NOMO-1 treated with DMSO at 0.1 percent for 48 hours (cell line): Measurements from ENCODE around the gene KPNA5.
"Not testable (repeated sequence)": the region's sequence is repeated elsewhere in the genome, so short reads cannot be mapped to it uniquely, and the experiment has no call there.

Experiments
- DNase-seq: peaks from one replicate; lab custom pipeline; 2025; ENCODE audit not compliant: unreplicated experiment; lab: John Stamatoyannopoulos, UW

Gene KPNA5

DNA sequence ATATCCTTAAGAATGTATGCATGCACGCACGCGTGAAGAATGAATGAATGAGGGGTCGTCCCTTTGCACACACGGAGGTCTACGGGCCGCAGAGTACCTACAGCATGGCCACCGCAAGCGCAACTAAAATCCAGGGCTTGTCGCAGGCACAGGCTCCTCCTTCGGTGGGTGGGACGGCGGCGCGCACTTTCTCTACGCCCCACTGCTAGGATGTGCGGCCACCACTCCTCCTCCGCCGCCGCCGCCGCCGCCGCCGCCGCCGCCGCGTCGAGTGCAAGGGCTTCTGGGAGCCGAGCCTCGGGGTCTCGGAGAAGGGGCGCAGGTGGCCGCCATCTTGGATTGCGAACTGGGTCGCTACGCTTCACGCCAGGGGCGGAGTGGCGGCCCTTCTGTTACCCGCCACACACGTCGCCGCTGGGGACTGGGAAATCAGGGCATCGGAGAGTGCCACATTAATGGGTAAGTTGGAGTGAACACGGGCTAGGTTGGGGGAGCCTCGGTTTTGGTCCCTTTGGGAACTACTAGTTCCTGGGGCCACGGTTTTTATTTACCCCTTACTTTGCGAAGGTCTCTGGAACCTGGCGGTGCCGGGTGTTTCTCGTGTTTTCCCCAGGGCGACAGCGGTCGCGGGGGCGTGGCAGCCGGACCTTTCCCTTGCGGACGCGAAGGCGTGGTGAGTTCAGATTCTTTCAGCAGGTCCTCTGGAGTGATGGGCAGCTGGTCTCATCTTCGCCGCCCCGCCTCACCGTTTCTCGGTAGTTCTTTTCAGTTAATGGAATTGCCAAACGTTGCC lies at the start of gene KPNA5:
TSS of gene KPNA5 (plus strand) at position 332 of the 793 bp plus-strand sequence. CDS start at position 456, 124 bp downstream.
- peak; percentile 88 for DNase-seq

DNA sequence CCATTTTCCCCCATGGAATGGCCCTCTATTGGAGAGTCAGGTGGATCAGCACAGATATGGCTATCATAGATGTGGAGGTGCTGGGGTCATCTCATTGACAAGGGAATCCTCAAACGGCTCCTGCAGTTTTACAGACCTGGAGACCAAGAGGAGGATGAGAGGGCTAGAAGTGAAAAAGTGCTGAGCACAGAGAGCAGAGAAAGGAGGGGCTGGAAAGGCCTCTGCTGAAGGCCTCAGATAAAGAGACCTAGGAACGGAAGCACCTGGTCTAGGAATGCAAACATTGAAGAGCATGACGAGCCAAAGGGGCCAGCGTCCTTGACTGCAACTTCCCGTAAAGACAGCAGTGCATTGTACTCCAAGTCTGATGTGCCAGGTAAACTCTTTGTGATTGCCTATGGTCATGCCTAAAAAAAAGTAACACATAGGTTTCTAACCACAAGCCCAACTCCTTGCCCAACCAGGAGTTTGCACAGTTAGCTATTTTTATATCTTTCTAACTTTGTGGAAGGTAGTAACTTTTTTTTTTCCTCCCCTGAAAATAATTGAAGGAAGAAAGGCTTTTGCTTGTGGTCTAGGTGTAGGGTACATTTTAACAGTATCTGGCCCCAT lies 49.5 kb upstream of the KPNA5 start:
- DNase-seq: no peak

DNA sequence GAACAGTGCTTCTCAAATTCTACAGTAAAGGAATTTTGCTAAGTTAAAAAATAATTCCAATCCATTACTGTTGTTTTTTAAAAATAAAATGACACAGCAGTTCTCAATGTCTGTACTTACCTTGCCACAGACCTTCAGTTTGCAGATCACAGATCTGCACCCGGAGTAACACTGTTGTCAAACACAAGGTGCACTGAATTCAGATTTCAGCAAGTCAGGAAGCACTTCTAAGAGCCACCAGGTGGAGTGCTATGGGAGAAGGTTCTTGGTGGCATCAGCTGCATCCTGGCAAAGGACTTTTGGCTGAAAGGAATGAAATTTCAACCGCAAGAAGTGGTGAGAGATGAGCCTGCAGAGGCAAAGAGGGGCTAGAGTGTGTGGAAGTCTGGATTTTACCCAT lies 47.3 kb upstream of the KPNA5 start:
- no peak for DNase-seq

DNA sequence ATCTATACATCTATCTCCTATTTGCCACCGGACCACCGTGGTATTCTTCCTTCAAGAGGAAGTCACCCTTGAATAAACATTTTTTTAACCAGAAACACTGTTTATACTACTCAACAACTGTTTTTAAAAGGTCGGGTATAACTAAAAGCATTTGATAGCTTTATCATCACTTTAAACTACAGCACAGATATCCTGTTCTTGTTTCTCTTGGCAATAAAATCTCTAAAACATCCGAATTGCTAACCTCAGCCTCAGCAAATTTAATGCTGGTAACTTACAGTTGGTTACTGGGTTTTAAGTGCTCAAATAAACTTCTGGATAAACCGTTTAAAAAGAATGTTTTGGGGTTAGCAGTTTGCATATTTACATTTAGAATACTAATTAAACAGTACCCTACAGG lies 32.9 kb upstream of the KPNA5 start:
- no peak for DNase-seq

DNA sequence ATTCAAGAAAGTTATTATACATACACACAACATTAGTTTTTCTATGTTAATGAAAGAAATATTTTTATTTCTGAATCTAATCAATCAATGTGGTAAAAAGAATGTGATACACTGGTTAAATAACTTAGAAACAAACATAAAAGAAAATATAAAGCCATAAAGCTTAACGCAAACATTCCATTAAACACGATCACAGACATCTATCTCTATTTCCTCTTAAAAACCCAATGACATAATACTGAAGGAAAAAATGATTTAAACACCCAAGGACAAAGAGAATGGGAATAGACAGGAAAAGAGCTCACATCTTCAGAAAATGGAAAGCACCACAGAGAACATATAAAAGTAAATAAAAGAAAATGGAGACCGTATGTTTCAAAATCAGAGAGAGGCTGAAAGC lies 31.9 kb upstream of the KPNA5 start:
- DNase-seq: no peak

DNA sequence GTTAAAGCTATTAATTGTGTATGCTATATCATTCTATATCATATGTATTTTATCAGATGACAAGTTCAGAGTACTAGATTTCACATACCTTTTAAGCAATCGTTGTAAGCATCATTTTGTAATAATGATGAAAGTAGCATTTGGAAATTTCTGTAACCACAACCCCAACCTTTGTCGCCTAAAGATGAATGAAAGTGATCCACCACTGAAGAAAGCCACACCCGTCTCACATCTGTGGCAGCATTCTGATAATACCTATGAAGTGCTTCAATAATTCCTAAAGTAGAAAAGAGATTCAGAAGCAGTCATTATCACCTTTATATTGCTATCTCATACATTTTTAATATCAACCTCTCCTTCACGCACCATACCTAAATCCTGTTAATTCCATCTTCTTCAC lies 29.1 kb upstream of the KPNA5 start:
- peak; percentile 34 for DNase-seq

DNA sequence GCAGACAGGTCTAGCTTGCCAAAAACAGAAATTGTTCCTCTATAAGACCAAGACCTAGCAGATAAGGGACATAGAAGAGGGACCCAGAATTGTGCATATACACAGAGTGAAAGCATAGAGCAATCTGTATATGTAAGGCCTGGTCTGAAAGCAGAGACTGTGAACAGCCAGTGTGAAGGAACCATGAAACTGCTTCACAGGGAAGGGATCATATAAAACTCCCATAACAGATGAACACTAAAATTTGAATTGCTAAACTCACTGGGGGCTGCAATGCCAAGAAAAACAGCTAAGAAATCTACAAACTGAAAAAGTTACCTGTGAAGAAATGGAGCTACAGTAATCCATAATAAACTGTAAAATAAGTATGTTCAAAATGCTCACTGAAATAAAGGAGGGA lies 19.4 kb upstream of the KPNA5 start:
- DNase-seq: no peak

DNA sequence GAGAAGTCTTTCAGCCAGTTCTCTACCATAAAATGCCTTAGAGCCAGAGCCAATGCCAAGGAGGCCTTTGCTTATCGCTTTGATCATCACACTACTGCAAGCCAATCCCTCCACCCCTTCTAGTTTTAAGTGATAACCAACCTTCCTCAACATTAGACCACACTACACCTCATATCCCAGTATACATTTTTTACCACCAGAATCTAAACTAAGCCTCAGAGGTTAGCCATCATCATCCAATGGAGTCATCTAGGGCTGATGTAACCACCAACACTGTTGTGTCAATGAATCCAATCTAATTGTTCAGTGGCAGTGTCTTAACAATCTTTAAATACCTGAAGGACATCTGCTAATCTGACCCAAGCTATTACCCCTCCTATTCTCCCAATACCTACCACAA lies 18.8 kb upstream of the KPNA5 start:
- DNase-seq: no peak

DNA sequence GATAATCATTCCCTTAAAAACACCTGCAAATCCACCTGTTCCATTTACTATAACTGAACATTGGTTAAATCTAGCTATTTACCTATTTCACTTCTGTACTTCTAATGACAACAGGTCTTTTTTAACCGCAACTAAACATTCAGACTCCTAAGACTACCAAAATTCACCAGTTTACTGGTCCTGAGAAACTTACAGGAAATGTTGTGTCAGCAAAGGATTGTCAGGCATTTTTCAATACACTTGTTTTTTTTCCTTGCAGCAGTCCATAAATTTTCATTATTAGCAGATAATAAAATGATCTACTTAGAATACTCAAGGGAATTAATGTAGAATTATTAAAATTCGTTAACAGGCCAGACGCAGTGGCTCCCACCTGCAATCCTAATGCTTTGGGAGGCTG lies 17.7 kb upstream of the KPNA5 start:
- DNase-seq: no peak

DNA sequence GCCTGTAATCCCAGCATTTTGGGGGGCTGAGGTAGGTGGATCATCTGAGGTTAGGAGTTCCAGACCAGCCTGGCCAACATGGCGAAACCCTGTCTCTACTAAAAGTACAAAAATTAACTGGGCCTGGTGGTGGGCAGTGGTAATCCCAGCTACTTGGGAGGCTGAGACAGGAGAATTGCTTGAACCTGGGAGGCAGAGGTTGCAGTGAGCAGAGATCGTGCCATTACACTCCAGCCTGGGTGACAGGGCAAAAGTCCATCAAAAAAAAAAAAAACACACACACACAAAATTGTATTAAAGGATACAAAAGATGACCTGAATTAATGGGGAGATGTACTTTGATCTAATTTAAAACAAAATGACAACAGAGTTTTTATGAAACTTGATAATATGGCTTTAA lies 16.8 kb upstream of the KPNA5 start:
- DNase-seq: not testable (repeated sequence)

DNA sequence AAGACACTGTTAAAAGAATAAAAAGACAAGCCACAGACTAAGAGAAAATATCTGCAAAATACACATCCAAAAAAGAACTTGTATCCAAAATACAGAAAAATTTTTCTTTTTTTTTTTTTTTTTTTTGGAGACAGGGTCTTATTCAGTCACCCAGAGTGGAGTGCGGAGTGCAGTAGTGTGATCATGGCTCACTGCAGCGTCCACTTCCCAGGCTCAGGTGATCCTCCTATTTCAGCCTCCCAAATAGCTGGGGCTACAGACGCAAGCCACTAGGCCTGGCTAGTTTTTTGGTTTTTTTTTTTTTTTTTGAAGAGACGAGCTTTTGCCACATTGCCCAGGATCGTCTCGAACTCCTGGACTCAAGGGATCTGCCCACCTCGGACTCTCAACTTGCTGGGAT lies 15.5 kb upstream of the KPNA5 start:
- DNase-seq: no peak

DNA sequence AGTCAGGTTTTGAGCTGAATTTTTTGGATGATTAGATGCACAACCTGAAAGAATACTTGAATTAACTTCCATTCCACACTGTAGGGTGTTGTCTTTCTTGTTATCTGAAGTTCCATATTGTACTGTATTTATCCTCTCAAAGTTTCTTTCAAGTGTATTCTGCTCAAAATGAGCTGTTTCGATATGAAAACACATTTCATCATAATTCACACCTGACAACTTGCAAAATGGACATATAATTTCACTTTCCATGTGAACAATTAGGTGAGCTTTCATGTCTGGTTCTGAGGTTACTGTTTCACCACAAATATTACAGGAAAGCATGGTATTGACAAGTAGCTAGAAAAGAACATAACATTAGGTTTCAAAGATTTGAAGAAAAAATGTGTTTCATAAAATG lies 14.1 kb upstream of the KPNA5 start:
- DNase-seq: no peak

DNA sequence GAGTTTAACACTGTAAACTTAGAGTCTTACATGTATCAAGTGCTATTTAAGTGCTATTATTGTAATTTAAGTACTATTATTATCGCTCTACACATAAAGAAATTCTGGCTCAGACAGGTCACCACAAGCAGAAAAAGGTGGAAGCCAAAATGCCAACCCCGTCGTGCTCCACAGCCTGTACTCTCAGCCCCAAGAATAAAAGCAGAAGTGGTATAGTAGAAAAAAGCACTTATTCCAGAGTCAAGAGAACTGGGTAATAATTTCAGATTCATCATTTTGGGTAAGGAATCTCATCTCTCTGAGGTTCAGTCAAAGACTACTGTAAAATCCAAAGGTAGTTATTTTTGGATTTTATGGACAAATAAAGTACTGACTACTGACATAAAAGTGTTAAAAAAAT lies 13.4 kb upstream of the KPNA5 start:
- DNase-seq: peak; percentile 78

DNA sequence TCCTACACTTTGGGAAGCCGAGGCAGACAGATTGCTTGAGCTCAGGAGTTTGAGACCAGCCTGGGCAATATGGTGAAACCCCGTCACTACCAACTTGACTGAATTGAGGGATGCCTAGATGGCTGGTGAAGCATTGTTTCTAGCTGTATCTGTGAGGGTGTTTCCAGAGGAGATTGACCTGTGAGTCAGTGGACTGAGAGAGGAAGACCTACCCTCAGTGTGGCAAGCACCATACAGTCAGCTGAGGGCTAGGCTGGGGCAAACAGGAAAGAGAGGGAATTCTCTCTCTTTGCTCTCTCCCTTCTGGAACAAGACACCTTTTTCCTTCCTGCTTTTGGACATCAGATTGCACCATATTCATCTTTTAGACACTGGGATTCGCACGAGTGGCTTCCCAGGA lies 8.7 kb upstream of the KPNA5 start:
- DNase-seq: no peak

DNA sequence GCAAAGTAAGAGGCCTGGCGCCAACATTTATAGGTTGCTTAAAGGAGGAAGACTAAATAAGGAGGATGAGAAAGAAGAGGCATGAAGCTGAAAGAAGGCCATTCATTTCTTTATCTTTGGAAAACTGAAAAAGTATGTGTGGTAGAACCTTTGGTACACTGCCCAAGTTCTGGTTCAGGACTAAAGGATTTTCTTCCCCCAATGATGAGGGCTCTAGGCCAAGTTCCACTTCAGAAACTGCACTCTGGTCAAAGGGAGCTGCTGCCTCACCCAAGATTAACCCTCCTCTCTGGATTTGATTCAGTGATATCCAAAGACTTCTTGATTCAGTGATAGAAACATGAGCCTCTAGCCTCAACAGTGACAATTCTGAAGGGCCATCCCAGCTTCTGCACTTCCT lies 5.0 kb upstream of the KPNA5 start:
- DNase-seq: no peak

DNA sequence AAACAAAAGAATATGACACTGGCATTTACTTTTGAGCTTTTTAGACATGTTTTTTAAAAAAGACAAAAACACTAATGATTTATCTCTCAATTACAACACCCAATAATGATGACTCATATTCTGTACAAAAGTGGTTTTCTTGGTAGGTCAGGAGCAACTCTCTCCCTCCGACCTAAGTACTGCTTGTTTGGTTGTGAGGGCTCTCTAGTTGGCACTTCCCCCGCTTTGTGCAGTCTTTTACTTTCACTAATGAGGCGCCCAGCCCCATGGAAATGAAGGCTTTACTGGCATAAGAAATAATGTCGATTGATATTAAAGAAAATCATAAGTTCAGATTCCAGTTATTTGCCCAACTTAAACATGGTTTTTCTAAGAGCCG lies 1.3 kb downstream of the KPNA5 start:
- peak; percentile 71 for DNase-seq

DNA sequence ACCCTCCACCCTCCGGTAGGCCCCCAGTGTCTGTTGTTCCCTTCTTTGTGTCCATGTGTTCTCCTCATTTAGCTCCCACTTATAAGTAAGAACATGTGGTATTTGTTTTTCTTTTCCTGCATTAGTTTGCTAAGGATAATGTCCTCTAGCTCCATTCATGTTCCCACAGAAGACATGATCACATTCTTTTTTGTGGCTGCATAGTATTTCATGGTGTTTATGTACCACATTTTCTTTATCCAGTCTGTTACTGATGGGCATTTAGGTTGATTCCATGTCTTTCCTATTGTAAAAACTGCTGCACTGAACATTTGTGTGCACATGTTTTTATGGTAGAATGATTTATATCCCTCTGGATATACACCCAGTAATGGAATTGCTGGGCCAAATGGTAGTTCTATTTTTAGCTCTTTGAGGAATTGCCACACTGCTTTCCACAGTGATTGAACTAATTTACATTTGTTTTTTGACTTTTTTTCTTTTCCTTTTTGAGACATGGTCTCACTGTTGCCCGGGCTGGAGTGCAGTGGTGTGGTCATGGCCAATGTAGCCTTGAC lies 4.5 kb downstream of the KPNA5 start:
- DNase-seq: no peak

DNA sequence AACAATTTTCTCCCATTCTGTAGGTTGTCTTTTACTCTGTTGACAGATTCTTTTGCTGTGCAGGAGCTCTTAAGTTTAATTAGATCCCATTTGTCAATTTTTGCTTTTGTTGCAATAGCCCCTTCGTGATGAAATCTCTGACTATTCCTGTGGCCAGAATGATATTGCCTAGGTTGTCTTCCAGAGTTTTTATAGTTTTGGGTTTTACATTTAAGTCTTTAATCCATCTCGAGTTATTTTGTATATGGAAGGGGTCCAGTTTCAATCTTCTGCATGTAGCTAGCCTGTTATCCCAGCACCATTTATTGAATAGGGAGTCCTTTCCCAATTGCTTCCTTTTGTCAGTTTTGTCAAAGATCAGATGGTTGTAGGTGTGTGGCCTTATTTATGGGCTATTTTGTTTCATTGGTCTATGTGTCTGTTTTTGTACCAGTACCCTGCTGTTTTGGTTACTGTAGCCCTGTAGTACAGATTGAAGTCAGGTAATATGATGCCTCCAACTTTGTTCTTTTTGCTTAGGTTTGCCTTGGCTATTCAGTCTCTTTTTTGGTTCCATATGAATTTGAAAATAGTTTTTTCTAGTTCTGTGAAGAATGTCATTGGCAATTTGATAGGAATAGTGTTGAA lies 5.6 kb downstream of the KPNA5 start:
- not testable (repeated sequence) for DNase-seq

DNA sequence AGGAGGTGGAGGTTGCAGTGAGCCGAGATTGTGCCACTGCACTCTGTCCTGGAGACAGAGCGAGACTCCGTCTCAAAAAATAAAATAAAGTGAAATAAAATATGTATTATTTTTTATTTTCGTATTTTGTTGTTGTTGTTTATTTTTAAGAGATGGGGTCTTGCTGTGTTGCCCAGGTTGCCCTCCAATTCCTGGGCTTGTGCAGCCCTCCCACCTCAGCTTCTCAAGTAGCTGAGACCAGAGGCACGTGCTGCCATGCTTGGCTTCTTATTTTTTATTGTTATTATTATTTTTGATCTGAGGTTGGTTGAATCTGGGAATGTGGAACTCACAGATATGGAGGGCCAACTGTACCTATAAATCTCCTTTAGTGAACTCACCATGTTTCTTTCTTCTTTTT lies 10.1 kb downstream of the KPNA5 start:
- no peak for DNase-seq

DNA sequence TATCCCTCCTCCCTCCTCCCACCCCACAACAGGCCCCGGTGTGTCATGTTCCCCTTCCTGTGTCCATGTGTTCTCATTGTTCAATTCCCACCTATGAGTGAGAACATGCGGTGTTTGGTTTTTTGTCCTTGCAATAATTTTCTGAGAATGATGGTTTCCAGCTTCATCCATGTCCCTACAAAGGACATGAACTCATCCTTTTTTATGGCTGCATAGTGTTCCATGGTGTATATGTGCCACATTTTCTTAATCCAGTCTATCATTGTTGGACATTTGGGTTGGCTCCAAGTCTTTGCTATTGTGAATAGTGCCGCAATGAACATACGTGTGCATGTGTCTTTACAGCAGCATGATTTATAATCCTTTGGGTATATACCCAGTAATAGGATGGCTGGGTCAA lies 11.9 kb downstream of the KPNA5 start:
- not testable (repeated sequence) for DNase-seq

DNA sequence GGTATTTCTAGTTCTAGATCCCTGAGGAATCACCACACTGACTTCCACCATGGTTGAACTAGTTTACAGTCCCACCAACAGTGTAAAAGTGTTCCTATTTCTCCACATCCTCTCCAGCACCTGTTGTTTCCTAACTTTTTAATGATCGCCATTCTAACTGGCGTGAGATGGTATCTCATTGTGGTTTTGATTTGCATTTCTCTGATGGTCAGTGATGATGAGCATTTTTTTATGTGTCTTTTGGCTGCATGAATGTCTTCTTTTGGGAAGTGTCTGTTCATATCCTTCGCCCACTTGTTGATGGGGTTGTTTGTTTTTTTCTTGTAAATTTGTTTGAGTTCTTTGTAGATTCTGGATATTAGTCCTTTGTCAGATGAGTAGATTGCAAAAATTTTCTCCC lies 12.3 kb downstream of the KPNA5 start:
- DNase-seq: not testable (repeated sequence)

DNA sequence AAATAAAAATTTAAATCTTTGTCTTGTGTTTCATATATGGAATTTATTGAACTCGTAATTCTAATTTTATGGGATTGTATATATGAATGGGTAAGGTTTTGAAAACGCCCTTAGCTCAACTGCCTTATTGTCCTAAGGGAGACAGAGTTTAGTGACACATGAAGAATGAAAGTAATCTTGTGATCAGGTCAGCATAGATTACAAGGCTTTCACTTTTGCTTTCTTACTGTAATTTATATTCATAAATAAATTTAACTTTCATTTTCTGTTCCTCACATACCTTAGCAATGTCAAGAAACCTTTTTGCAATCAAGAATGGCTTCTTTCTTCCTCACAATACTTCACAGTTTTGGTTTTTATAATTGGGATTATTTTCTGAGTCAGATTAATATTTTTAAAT lies 14.4 kb downstream of the KPNA5 start:
- peak; percentile 42 for DNase-seq
